K562 (cell line): ENCODE measurements around the gene BCL2L13.

Experiments
- BRCA1 ChIP-seq, 2 experiments: fragments of 450-650 bp in 1 of 2; sonication (generic) in 1 of 2; formaldehyde crosslinking in 1 of 2; IDR thresholded peaks; 2 replicates each; pipeline versions ENCODE4 v1.5.0 to v1.6.1; 2017 to 2020; ENCODE audit warnings: mild to moderate bottlenecking in 1 of 2, missing genetic modification reagents in 1 of 2
- GABPB1 ChIP-seq: sonication (generic); formaldehyde crosslinking; IDR thresholded peaks from 2 replicates; pipeline ENCODE4 v1.8.0; 2022; ENCODE audit warnings: mild to moderate bottlenecking, missing genetic modification reagents
- HDGF ChIP-seq: fragments of 450-650 bp; IDR thresholded peaks from 2 replicates; pipeline ENCODE4 v1.6.1; 2016
- HEY1 ChIP-seq: fragments of 250-450 bp; sonication (Bioruptor Pico); IDR thresholded peaks from 2 replicates; pipeline ENCODE4 v1.5.0; 2020; ENCODE audit warnings: mild to moderate bottlenecking, moderate library complexity, borderline replicate concordance
- PML ChIP-seq: IDR thresholded peaks from 2 replicates; pipeline ENCODE4 v1.6.1; 2012; ENCODE audit warnings: low read length, inconsistent platforms
- SIN3B ChIP-seq: fragments of 450-650 bp; IDR thresholded peaks from 2 replicates; pipeline ENCODE4 v1.6.1; 2017; ENCODE audit warnings: low read depth, mild to moderate bottlenecking, moderate library complexity
- ZNF184 ChIP-seq: sonication (generic); formaldehyde crosslinking; IDR thresholded peaks from 2 replicates; pipeline ENCODE4 v1.5.0; 2020; ENCODE audit warnings: missing genetic modification reagents

DNA sequence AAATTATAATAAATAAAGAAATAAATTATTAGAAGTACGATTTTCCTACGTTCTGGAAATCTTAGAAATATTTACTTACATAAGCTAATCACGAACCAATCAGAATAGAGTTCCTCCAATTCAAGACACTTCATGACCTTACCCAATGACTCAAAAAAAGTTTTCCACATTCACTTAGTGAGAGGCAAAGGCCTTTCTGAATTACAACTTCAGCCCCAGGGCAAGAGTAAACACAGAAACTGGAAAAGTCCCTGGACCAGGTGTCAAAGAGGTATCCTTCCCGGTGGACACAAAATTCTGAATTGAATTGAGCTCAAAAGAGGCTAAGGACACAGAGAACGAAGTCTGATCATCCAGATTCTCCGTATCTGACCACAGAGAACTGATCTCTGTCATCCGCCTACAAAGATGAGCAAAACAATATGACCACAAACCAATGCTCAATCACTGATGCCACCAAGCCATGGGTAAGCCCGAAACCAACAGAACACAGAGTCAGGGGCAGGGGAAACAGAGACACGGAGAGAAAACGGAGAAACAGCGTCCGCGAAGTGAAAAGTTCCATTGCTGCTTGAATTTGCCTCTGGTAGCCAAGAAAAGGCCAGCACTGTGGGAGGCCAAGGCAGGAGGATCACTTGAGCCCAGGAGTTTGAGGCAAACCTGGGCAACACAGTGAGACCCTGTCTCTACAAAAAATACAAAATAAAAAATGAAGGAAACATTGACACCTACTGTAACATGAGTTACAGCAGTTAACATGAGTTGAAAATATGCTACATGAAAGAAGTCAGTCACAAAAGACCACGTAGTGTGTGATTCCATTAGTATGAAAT, 128.9 kb downstream of the BCL2L13 start:
- TF ChIP-seq HEY1 (CRISPR knock-in tag) (no peak), SIN3B (no peak), HDGF (no peak), GABPB1 (CRISPR knock-in tag) (no peak), PML (no peak), ZNF184 (CRISPR knock-in tag) (no peak), BRCA1 (IDR thresholded peaks at IDR 0.05) (no peak), BRCA1 (CRISPR knock-in tag; IDR thresholded peaks at IDR 0.05) (no peak)
